ENCODE data around the gene GLS. TPM values are rescaled to one million over a fixed set of nuclear protein-coding genes. Genes with fewer than 3 reads are reported as not detected.

GLS gene
- total and polyA plus RNA-seq, 4 donors = 31.1 to 318 (median 104) TPM

GRCh38 chr2:190940454-190940853, 59.8 kb downstream of the GLS start:
- Histone ChIP-seq H3K9ac (ENCODE audit: insufficient read depth in 1 of 2, low read length in 2 of 2) (no peak overlapping the region), H3K27me3 (ENCODE audit: control insufficient read depth in 3 of 3, insufficient read depth in 3 of 3, low read length in 2 of 3) (no peaks in the 10 kb centered on the region), H3K4me1 (ENCODE audit: control insufficient read depth in 5 of 5, insufficient read depth in 5 of 5, low read length in 5 of 5) (peaks cover 0 to 24% (median 0%) of the 10 kb centered on the region in 5 donors), H3K9me3 (ENCODE audit: control insufficient read depth in 4 of 4, insufficient read depth in 3 of 4, low read length in 3 of 4) (no peaks in the 10 kb centered on the region), H3K36me3 (ENCODE audit: control insufficient read depth in 4 of 4, insufficient read depth in 4 of 4, low read length in 4 of 4) (no peaks in the 10 kb centered on the region), H3K4me3 (no peak overlapping the region), H3K27ac (ENCODE audit: low read depth in 1 of 2, low read length in 1 of 2) (no peak overlapping the region)
- DNase-seq (peak in 2 of 3 donors; percentile 57 to 70), ATAC-seq (ENCODE audit: insufficient read depth, low FRiP score) (no peak)
- no peak for TF ChIP-seq CTCF (IDR thresholded peaks at IDR 0.05; ENCODE audit: control extremely low read depth, extremely low read depth)
- WGBS, 2 donors = 56 to 79% methylated on average over 1 of the region's 1 CpG

GRCh38 chr2:190941571-190941970, 61.0 kb downstream of the GLS start:
- no peak overlapping the region for H3K27ac ChIP-seq (ENCODE audit: low read depth in 1 of 2, low read length in 1 of 2)
- no peaks in the 10 kb centered on the region for H3K27me3 ChIP-seq (ENCODE audit: control insufficient read depth in 3 of 3, insufficient read depth in 3 of 3, low read length in 2 of 3)
- no peaks in the 10 kb centered on the region for H3K36me3 ChIP-seq (ENCODE audit: control insufficient read depth in 4 of 4, insufficient read depth in 4 of 4, low read length in 4 of 4)
- H3K9me3 ChIP-seq (ENCODE audit: control insufficient read depth in 4 of 4, insufficient read depth in 3 of 4, low read length in 3 of 4) = no peaks in the 10 kb centered on the region
- no peak for ATAC-seq (ENCODE audit: insufficient read depth, low FRiP score)
- 98% methylated on average over 2 of the region's 2 CpGs for WGBS, 2 donors
- no peak for TF ChIP-seq CTCF (IDR thresholded peaks at IDR 0.05; ENCODE audit: control extremely low read depth, extremely low read depth)
- no peak overlapping the region for H3K9ac ChIP-seq (ENCODE audit: insufficient read depth in 1 of 2, low read length in 2 of 2)
- no peak for DNase-seq
- peaks cover 0 to 24% (median 0%) of the 10 kb centered on the region in 5 donors for H3K4me1 ChIP-seq (ENCODE audit: control insufficient read depth in 5 of 5, insufficient read depth in 5 of 5, low read length in 5 of 5)
- H3K4me3 ChIP-seq = no peak overlapping the region

- Histone ChIP-seq H3K27ac (ENCODE audit: low read depth in 1 of 2, low read length in 1 of 2) (no peak overlapping the region), H3K9ac (ENCODE audit: insufficient read depth in 1 of 2, low read length in 2 of 2) (no peak overlapping the region), H3K4me3 (no peak overlapping the region), H3K27me3 (ENCODE audit: control insufficient read depth in 3 of 3, insufficient read depth in 3 of 3, low read length in 2 of 3) (no peaks in the 10 kb centered on the region), H3K36me3 (ENCODE audit: control insufficient read depth in 4 of 4, insufficient read depth in 4 of 4, low read length in 4 of 4) (no peaks in the 10 kb centered on the region), H3K9me3 (ENCODE audit: control insufficient read depth in 4 of 4, insufficient read depth in 3 of 4, low read length in 3 of 4) (no peaks in the 10 kb centered on the region), H3K4me1 (ENCODE audit: control insufficient read depth in 5 of 5, insufficient read depth in 5 of 5, low read length in 5 of 5) (peaks cover 0 to 35% (median 8%) of the 10 kb centered on the region in 5 donors)
- ATAC-seq (ENCODE audit: insufficient read depth, low FRiP score) (no peak), DNase-seq (no peak)
- no peak for TF ChIP-seq CTCF (IDR thresholded peaks at IDR 0.05; ENCODE audit: control extremely low read depth, extremely low read depth)
- WGBS, 2 donors = 86 to 92% methylated on average over 2 of the region's 2 CpGs
Measured at GRCh38 chr2:190942697-190943096, 62.1 kb downstream of the GLS start.

- Histone ChIP-seq H3K4me1 (ENCODE audit: control insufficient read depth in 5 of 5, insufficient read depth in 5 of 5, low read length in 5 of 5) (peaks cover under 1 to 38% (median 17%) of the 10 kb centered on the region in 5 donors), H3K36me3 (ENCODE audit: control insufficient read depth in 4 of 4, insufficient read depth in 4 of 4, low read length in 4 of 4) (no peaks in the 10 kb centered on the region), H3K4me3 (no peak overlapping the region), H3K9me3 (ENCODE audit: control insufficient read depth in 4 of 4, insufficient read depth in 3 of 4, low read length in 3 of 4) (no peaks in the 10 kb centered on the region), H3K27ac (ENCODE audit: low read depth in 1 of 2, low read length in 1 of 2) (no peak overlapping the region), H3K9ac (ENCODE audit: insufficient read depth in 1 of 2, low read length in 2 of 2) (no peak overlapping the region), H3K27me3 (ENCODE audit: control insufficient read depth in 3 of 3, insufficient read depth in 3 of 3, low read length in 2 of 3) (no peaks in the 10 kb centered on the region)
- no peak for ATAC-seq (ENCODE audit: insufficient read depth, low FRiP score)
- DNase-seq = no peak
- no peak for TF ChIP-seq CTCF (IDR thresholded peaks at IDR 0.05; ENCODE audit: control extremely low read depth, extremely low read depth)
- 49 to 53% methylated on average over 2 of the region's 2 CpGs for WGBS, 2 donors
Measured at GRCh38 chr2:190943706-190944105, 63.1 kb downstream of the GLS start.

Data from lung (tissue), 12 donors.